Tibial artery (tissue), 4 donors: Measurements from ENCODE around the gene COLGALT1.
"Not testable (repeated sequence)": the region's sequence is repeated elsewhere in the genome, so short reads cannot be mapped to it uniquely, and the experiment has no call there.

ENCODE experiments used
- DNase-seq, 2 donors: peaks; one replicate each; pipeline ENCODE4 v3.0.0-alpha.2; 2019
- H3K27ac ChIP-seq, 2 donors: fragments of 200-600 bp; sonication (generic) in 1 of 2; 1 replicate in 1 of 2; 2 replicates in 1 of 2; pipeline ENCODE4 v1.5.1; 2018 to 2019; ENCODE audit warnings: mild to moderate bottlenecking in 1 of 2
- H3K27me3 ChIP-seq, 2 donors: fragments of 200-600 bp; sonication (generic) in 1 of 2; one replicate each; pipeline versions ENCODE4 v1.5.1 to v1.6.0; 2016 to 2019
- H3K36me3 ChIP-seq, 3 donors: fragments of 200-600 bp; sonication (generic) in 2 of 3; one replicate each; pipeline ENCODE4 v1.5.1; 2016 to 2019; ENCODE audit warnings: mild to moderate bottlenecking in 2 of 3
- H3K4me1 ChIP-seq, 4 donors: fragments of 200-600 bp; sonication (generic) in 2 of 4; 1 replicate in 3 of 4; 2 replicates in 1 of 4; pipeline ENCODE4 v1.5.1; 2016 to 2019
- H3K4me3 ChIP-seq, 2 donors: fragments of 200-600 bp; sonication (generic) in 1 of 2; 1 replicate in 1 of 2; 2 replicates in 1 of 2; pipeline ENCODE4 v1.5.1; 2018 to 2019; ENCODE audit warnings: mild to moderate bottlenecking in 2 of 2
- H3K9me3 ChIP-seq, 3 donors: fragments of 200-600 bp; sonication (generic) in 1 of 3; one replicate each; pipeline ENCODE4 v1.5.1; 2016 to 2019
- CTCF ChIP-seq, 2 experiments: fragments of 200-600 bp in 1 of 2; fragments of 450-650 bp in 1 of 2; IDR thresholded peaks; one replicate each; pipeline ENCODE4 v1.5.1; 2017 to 2019; ENCODE audit warnings: antibody characterized with exemption in 2 of 2, mild to moderate bottlenecking in 1 of 2, moderate library complexity in 1 of 2
- intact Hi-C: fragments of 100-400 bp; cut with DNase I; formaldehyde crosslinking; loops from one replicate; pipeline ENCODE4 v1.15.0; 2023; ENCODE audit warnings: low total_unique reads

Gene COLGALT1

GRCh38 chr19:17562561-17562960 is 7.1 kb downstream of the COLGALT1 start:
- DNase-seq = no peak
- H3K4me3 ChIP-seq = no peak overlapping the region
- H3K27ac ChIP-seq = no peak overlapping the region
- intact Hi-C loops = no loop called here
- H3K36me3 ChIP-seq = peaks cover 43 to 85% (median 66%) of the 10 kb centered on the region in 3 donors
- no peak for TF ChIP-seq CTCF (IDR thresholded peaks at IDR 0.05)
- no peaks in the 10 kb centered on the region for H3K27me3 ChIP-seq
- no peaks in the 10 kb centered on the region for H3K9me3 ChIP-seq
- H3K4me1 ChIP-seq = peaks cover 0 to 5% (median 0%) of the 10 kb centered on the region in 4 donors

GRCh38 chr19:17564781-17565180 is 9.3 kb downstream of the COLGALT1 start:
- intact Hi-C loops = no loop called here
- Histone ChIP-seq H3K36me3 (peaks cover 54 to 93% (median 74%) of the 10 kb centered on the region in 3 donors), H3K4me1 (peaks cover 0 to 2% (median 0%) of the 10 kb centered on the region in 4 donors), H3K4me3 (no peak overlapping the region), H3K27ac (no peak overlapping the region), H3K9me3 (no peaks in the 10 kb centered on the region), H3K27me3 (no peaks in the 10 kb centered on the region)
- DNase-seq = no peak
- no peak for TF ChIP-seq CTCF (IDR thresholded peaks at IDR 0.05)

- H3K27me3 ChIP-seq = no peaks in the 10 kb centered on the region
- intact Hi-C loops = no loop called here
- peaks cover 54 to 93% (median 74%) of the 10 kb centered on the region in 3 donors for H3K36me3 ChIP-seq
- H3K9me3 ChIP-seq = no peaks in the 10 kb centered on the region
- no peak overlapping the region for H3K4me3 ChIP-seq
- no peak overlapping the region for H3K27ac ChIP-seq
- no peak for TF ChIP-seq CTCF (IDR thresholded peaks at IDR 0.05)
- DNase-seq = no peak
- H3K4me1 ChIP-seq = no peaks in the 10 kb centered on the region
Measured at GRCh38 chr19:17565611-17566010, 10.2 kb downstream of the COLGALT1 start.

- TF ChIP-seq CTCF (IDR thresholded peaks at IDR 0.05) = no peak
- intact Hi-C loops = no loop called here
- peaks cover 68 to 93% (median 81%) of the 10 kb centered on the region in 3 donors for H3K36me3 ChIP-seq
Measured at GRCh38 chr19:17567940-17568339, 12.5 kb downstream of the COLGALT1 start.

GRCh38 chr19:17570291-17570690 is 14.8 kb downstream of the COLGALT1 start:
- not testable (repeated sequence) for DNase-seq, H3K27ac ChIP-seq, H3K4me3 ChIP-seq, H3K4me1 ChIP-seq, H3K27me3 ChIP-seq, H3K9me3 ChIP-seq
- H3K36me3 ChIP-seq = peaks cover 74 to 91% (median 82%) of the 10 kb centered on the region in 3 donors
- intact Hi-C loops = loop anchor here (10.0 kb wide), 1 partner anchor 115 kb away; no protein-coding TSS in a partner anchor

More at GRCh38 chr19:17567940-17568339, 12.5 kb downstream of the COLGALT1 start:
- no peaks in the 10 kb centered on the region for H3K4me1 ChIP-seq
- no peak for DNase-seq
- no peaks in the 10 kb centered on the region for H3K27me3 ChIP-seq
- H3K9me3 ChIP-seq = no peaks in the 10 kb centered on the region
- no peak overlapping the region for H3K27ac ChIP-seq
- no peak overlapping the region for H3K4me3 ChIP-seq

- H3K27me3 ChIP-seq = no peaks in the 10 kb centered on the region
- H3K4me1 ChIP-seq = peaks cover 0 to 5% (median 0%) of the 10 kb centered on the region in 4 donors
- H3K9me3 ChIP-seq = no peaks in the 10 kb centered on the region
- peaks cover 78 to 91% (median 81%) of the 10 kb centered on the region in 3 donors for H3K36me3 ChIP-seq
- TF ChIP-seq CTCF (IDR thresholded peaks at IDR 0.05) = no peak
- no peak overlapping the region for H3K27ac ChIP-seq
- no peak for DNase-seq
- intact Hi-C loops = loop anchor here (10.0 kb wide), 1 partner anchor 116 kb away; no protein-coding TSS in a partner anchor
- no peak overlapping the region for H3K4me3 ChIP-seq
Measured at GRCh38 chr19:17570791-17571190, 15.3 kb downstream of the COLGALT1 start.
